ENCODE results near the gene RELN.

DNA sequence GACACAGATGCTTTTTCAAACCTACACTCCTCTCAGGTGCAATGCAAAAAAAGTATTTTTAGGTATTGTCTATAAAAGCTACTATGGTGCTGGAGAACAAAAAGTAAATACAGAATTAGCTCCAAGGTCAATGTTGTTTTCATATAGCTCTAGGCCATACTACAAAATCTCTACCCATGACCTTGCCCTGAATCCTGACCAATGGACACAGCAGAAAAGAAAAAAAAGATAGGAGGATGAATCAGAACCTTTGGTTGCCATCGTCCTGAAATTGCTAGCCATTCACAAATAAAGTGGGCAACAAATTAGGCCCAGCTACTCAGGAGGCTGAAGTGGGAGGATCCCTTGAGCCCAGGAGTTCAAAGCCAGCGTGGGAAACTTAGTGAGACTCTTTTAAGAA, 35.2 kb upstream of the RELN start:
- TF ChIP-seq, protein P1, sequence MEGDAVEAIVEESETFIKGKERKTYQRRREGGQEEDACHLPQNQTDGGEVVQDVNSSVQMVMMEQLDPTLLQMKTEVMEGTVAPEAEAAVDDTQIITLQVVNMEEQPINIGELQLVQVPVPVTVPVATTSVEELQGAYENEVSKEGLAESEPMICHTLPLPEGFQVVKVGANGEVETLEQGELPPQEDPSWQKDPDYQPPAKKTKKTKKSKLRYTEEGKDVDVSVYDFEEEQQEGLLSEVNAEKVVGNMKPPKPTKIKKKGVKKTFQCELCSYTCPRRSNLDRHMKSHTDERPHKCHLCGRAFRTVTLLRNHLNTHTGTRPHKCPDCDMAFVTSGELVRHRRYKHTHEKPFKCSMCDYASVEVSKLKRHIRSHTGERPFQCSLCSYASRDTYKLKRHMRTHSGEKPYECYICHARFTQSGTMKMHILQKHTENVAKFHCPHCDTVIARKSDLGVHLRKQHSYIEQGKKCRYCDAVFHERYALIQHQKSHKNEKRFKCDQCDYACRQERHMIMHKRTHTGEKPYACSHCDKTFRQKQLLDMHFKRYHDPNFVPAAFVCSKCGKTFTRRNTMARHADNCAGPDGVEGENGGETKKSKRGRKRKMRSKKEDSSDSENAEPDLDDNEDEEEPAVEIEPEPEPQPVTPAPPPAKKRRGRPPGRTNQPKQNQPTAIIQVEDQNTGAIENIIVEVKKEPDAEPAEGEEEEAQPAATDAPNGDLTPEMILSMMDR (IDR thresholded peaks at IDR 0.05; ENCODE audit: poor library complexity) = no peak
- TF ChIP-seq EZH2 (IDR thresholded peaks at IDR 0.05; ENCODE audit: borderline replicate concordance) = no peak

All from hepatocyte (in vitro differentiated cells).